ENCODE data around the gene PLIN3. TPM values are rescaled to one million over a fixed set of nuclear protein-coding genes. Genes with fewer than 3 reads are reported as not detected.
A peak's percentile ranks its signal among the peaks of the same experiment; 100 is the strongest.
"Not testable (repeated sequence)": the region's sequence is repeated elsewhere in the genome, so short reads cannot be mapped to it uniquely, and the experiment has no call there.

PLIN3 gene
- total RNA-seq, 1 experiment from 2014 or later: 63.8 TPM

DNA sequence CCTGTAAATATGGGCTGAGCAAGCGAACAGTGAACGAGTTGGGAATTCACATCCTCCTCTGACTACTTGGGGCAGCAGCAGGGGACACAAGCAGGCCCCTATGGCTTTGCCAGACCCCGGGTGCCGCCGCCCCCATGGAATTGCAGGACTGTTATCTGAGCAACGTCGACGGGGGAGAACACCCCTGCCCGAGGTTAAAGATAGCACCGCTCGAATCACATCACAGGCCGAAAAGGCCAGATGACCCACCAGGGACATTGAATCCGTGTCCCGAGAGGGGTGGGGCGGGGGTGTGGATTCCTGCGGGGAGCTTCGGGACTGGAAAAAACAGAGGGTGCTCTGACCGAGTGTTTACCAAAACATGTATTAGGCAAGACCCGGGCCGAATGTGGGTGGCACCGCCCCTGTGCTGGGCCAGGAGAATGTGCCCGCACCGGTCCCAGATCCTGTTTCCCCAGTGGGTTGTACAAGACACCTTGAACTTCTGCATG, 66.8 kb downstream of the PLIN3 start:
- H3K36me3 Mint-ChIP-seq (ENCODE audit: insufficient read depth, unreplicated experiment): peaks cover 15% of the 10 kb centered on the region
- Histone ChIP-seq H3K36me3 (ENCODE audit: control insufficient read depth, insufficient read depth, low read length) (no peaks in the 10 kb centered on the region; the same call in 1 of the 2 replicates), H3K9me3 (no peaks in the 10 kb centered on the region), H3K27me3 (replicated peaks; ENCODE audit: control insufficient read depth, insufficient read depth, low read length) (no peaks in the 10 kb centered on the region), H3K4me1 (peaks cover 6% of the 10 kb centered on the region; the same call in 1 of the 2 replicates), H3K4me3 (ENCODE audit: low read depth, low read length) (no peak overlapping the region)
- H3K27ac Mint-ChIP-seq (ENCODE audit: unreplicated experiment): no peak overlapping the region
- DNase-seq: peak; percentile 74 to 80
- intact Hi-C loops (cut with micrococcal nuclease; ENCODE audit: unreplicated experiment): loop anchor here (1.0 to 5.0 kb wide), 2 partner anchors 9 to 233 kb away; partner anchors contain the start of gene FEM1A
- no TSS peak for BruUV-seq (replicated peaks)
- H3K27me3 Mint-ChIP-seq (ENCODE audit: insufficient read depth, unreplicated experiment): no peaks in the 10 kb centered on the region
- no peak for TF ChIP-seq CTCF (IDR thresholded peaks at IDR 0.05; ENCODE audit: insufficient read depth in 1 of 2, low read depth in 1 of 2, low read length in 1 of 2, severe bottlenecking in 1 of 2, unreplicated experiment in 1 of 2)
- POLR2A ChIA-PET: no interaction called here
- peak overlapping the region; percentile 38 for H3K4me3 Mint-ChIP-seq (ENCODE audit: unreplicated experiment)
- CTCF ChIA-PET: interaction anchor here (1.5 to 2.2 kb wide), 2 partner anchors 9 kb away, joined by 5 to 12 read pairs; partner anchors contain the start of gene FEM1A
- H3K4me1 Mint-ChIP-seq (ENCODE audit: low read depth, unreplicated experiment): no peaks in the 10 kb centered on the region
- no peaks in the 10 kb centered on the region for H3K9me3 Mint-ChIP-seq (ENCODE audit: unreplicated experiment)

- Histone ChIP-seq H3K27me3 (replicated peaks; ENCODE audit: control insufficient read depth, insufficient read depth, low read length) (no peaks in the 10 kb centered on the region), H3K36me3 (ENCODE audit: control insufficient read depth, insufficient read depth, low read length) (peaks cover 2% of the 10 kb centered on the region; the same call in 1 of the 2 replicates), H3K4me3 (ENCODE audit: low read depth, low read length) (no peak overlapping the region), H3K9me3 (no peaks in the 10 kb centered on the region), H3K4me1 (peaks cover 4% of the 10 kb centered on the region; the same call in 1 of the 2 replicates)
- BruUV-seq (replicated peaks): no TSS peak
- no peaks in the 10 kb centered on the region for H3K9me3 Mint-ChIP-seq (ENCODE audit: unreplicated experiment)
- ChIA-PET CTCF (no interaction called here), POLR2A (no interaction called here)
- no peak for DNase-seq
- H3K4me3 Mint-ChIP-seq (ENCODE audit: unreplicated experiment): no peak overlapping the region
- TF ChIP-seq CTCF (IDR thresholded peaks at IDR 0.05; ENCODE audit: insufficient read depth in 1 of 2, low read depth in 1 of 2, low read length in 1 of 2, severe bottlenecking in 1 of 2, unreplicated experiment in 1 of 2): no peak
- no peaks in the 10 kb centered on the region for H3K4me1 Mint-ChIP-seq (ENCODE audit: low read depth, unreplicated experiment)
- H3K27ac Mint-ChIP-seq (ENCODE audit: unreplicated experiment): no peak overlapping the region
- H3K27me3 Mint-ChIP-seq (ENCODE audit: insufficient read depth, unreplicated experiment): no peaks in the 10 kb centered on the region
- peaks cover 49% of the 10 kb centered on the region for H3K36me3 Mint-ChIP-seq (ENCODE audit: insufficient read depth, unreplicated experiment)
- intact Hi-C loops (cut with micrococcal nuclease; ENCODE audit: unreplicated experiment): no loop called here
These were observed 72.1 kb downstream of the PLIN3 start for GRCh38 chr19:4795400-4795799.

DNA sequence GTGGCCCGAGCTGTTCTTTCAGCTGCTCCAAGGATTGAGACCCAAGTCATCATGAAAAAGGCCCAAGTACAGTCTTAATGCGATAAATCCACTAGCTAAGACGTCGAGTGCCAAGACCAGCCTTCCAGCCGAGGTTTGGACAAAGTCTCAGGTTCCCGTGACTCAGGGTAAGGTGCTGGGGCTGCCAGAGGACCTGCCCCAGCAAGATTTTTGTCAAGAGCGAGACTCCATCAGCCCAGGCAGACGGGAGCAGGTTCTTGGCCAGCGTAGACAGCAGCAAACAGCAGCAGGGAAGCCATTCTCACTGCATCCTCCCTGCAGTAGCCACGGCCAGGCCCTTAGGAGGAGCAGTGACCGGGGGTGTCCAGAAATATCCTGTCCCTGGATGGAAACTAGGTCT, 72.5 kb downstream of the PLIN3 start:
- ChIA-PET POLR2A (no interaction called here), CTCF (no interaction called here)
- H3K4me3 Mint-ChIP-seq (ENCODE audit: unreplicated experiment): no peak overlapping the region
- no TSS peak for BruUV-seq (replicated peaks)
- H3K27me3 Mint-ChIP-seq (ENCODE audit: insufficient read depth, unreplicated experiment): no peaks in the 10 kb centered on the region
- H3K4me1 ChIP-seq: 0 out of 2 replicates have a peak, but pooled peaks cover under 1% of the 10 kb centered on the region
- no peak overlapping the region for H3K27ac Mint-ChIP-seq (ENCODE audit: unreplicated experiment)
- peaks cover 2% of the 10 kb centered on the region; the same call in 1 of the 2 replicates for H3K36me3 ChIP-seq (ENCODE audit: control insufficient read depth, insufficient read depth, low read length)
- no peaks in the 10 kb centered on the region for H3K4me1 Mint-ChIP-seq (ENCODE audit: low read depth, unreplicated experiment)
- intact Hi-C loops (cut with micrococcal nuclease; ENCODE audit: unreplicated experiment): no loop called here
- H3K36me3 Mint-ChIP-seq (ENCODE audit: insufficient read depth, unreplicated experiment): peaks cover 49% of the 10 kb centered on the region
- no peaks in the 10 kb centered on the region for H3K9me3 Mint-ChIP-seq (ENCODE audit: unreplicated experiment)
- no peak for DNase-seq
- no peak for TF ChIP-seq CTCF (IDR thresholded peaks at IDR 0.05; ENCODE audit: insufficient read depth in 1 of 2, low read depth in 1 of 2, low read length in 1 of 2, severe bottlenecking in 1 of 2, unreplicated experiment in 1 of 2)
- no peak overlapping the region for H3K4me3 ChIP-seq (ENCODE audit: low read depth, low read length)
- H3K27me3 ChIP-seq (replicated peaks; ENCODE audit: control insufficient read depth, insufficient read depth, low read length): no peaks in the 10 kb centered on the region
- H3K9me3 ChIP-seq: no peaks in the 10 kb centered on the region

GRCh38 chr19:4793278-4793677, 74.2 kb downstream of the PLIN3 start:
- H3K4me1 ChIP-seq; POLR2A ChIA-PET; H3K9me3 ChIP-seq; CTCF ChIA-PET; H3K36me3 ChIP-seq (ENCODE audit: control insufficient read depth, insufficient read depth, low read length); H3K4me3 ChIP-seq (ENCODE audit: low read depth, low read length); intact Hi-C loops (cut with micrococcal nuclease; ENCODE audit: unreplicated experiment); H3K9me3 Mint-ChIP-seq (ENCODE audit: unreplicated experiment); H3K27ac Mint-ChIP-seq (ENCODE audit: unreplicated experiment); DNase-seq; H3K27me3 Mint-ChIP-seq (ENCODE audit: insufficient read depth, unreplicated experiment); BruUV-seq (replicated peaks); H3K27me3 ChIP-seq (replicated peaks; ENCODE audit: control insufficient read depth, insufficient read depth, low read length); H3K4me1 Mint-ChIP-seq (ENCODE audit: low read depth, unreplicated experiment): not testable (repeated sequence)
- Mint-ChIP-seq H3K4me3 (ENCODE audit: unreplicated experiment) (peak overlapping the region; percentile 81), H3K36me3 (ENCODE audit: insufficient read depth, unreplicated experiment) (peaks cover 43% of the 10 kb centered on the region)

- H3K36me3 Mint-ChIP-seq (ENCODE audit: insufficient read depth, unreplicated experiment): peaks cover 43% of the 10 kb centered on the region
- H3K36me3 ChIP-seq (ENCODE audit: control insufficient read depth, insufficient read depth, low read length); H3K27me3 Mint-ChIP-seq (ENCODE audit: insufficient read depth, unreplicated experiment); H3K4me1 Mint-ChIP-seq (ENCODE audit: low read depth, unreplicated experiment); POLR2A ChIA-PET; intact Hi-C loops (cut with micrococcal nuclease; ENCODE audit: unreplicated experiment); BruUV-seq (replicated peaks); H3K27me3 ChIP-seq (replicated peaks; ENCODE audit: control insufficient read depth, insufficient read depth, low read length); H3K9me3 ChIP-seq; H3K4me1 ChIP-seq; H3K9me3 Mint-ChIP-seq (ENCODE audit: unreplicated experiment); DNase-seq: not testable (repeated sequence)
- H3K4me3 Mint-ChIP-seq (ENCODE audit: unreplicated experiment): peak overlapping the region; percentile 81
- H3K27ac Mint-ChIP-seq (ENCODE audit: unreplicated experiment): peak overlapping the region; percentile 78
- H3K4me3 ChIP-seq (ENCODE audit: low read depth, low read length): peak overlapping the region; percentile 98
- CTCF ChIA-PET: interaction anchor here (0.6 kb wide), 1 partner anchor 31 kb away, joined by 5 read pairs; no protein-coding TSS in a partner anchor
These were observed 74.6 kb downstream of the PLIN3 start for GRCh38 chr19:4792866-4793195.

All from Caco-2 (cell line).